Measurements from ENCODE around the gene GBF1. TPM values are rescaled to one million over a fixed set of nuclear protein-coding genes. Genes with fewer than 3 reads are reported as not detected.

The GBF1 gene
- total RNA-seq, 1 donor from 2014 or later: 40.3 TPM

- TF ChIP-seq CTCF (IDR thresholded peaks at IDR 0.05): no peak
- H3K4me1 ChIP-seq: peaks cover 30% of the 10 kb centered on the region
- no peaks in the 10 kb centered on the region for H3K9me3 ChIP-seq
- no peaks in the 10 kb centered on the region for H3K27me3 ChIP-seq (ENCODE audit: low read depth)
- ATAC-seq (no peak), DNase-seq (no peak)
- H3K27ac ChIP-seq: no peak overlapping the region
- peaks cover 44% of the 10 kb centered on the region for H3K36me3 ChIP-seq
- intact Hi-C loops (cut with DNase I): no loop called here
- no peak overlapping the region for H3K4me3 ChIP-seq
Measured at GRCh38 chr10:102401735-102402511, 156.6 kb downstream of the GBF1 start.

GRCh38 chr10:102402512-102402896, 157.2 kb downstream of the GBF1 start:
- no peak overlapping the region for H3K4me3 ChIP-seq
- H3K27ac ChIP-seq: no peak overlapping the region
- H3K9me3 ChIP-seq: no peaks in the 10 kb centered on the region
- TF ChIP-seq CTCF (IDR thresholded peaks at IDR 0.05): no peak
- peaks cover 3% of the 10 kb centered on the region for H3K27me3 ChIP-seq (ENCODE audit: low read depth)
- peaks cover 42% of the 10 kb centered on the region for H3K36me3 ChIP-seq
- ATAC-seq: no peak
- no peak for DNase-seq
- intact Hi-C loops (cut with DNase I): no loop called here
- peaks cover 25% of the 10 kb centered on the region for H3K4me1 ChIP-seq

- H3K4me1 ChIP-seq: peaks cover 18% of the 10 kb centered on the region
- ATAC-seq (no peak), DNase-seq (no peak)
- peaks cover 8% of the 10 kb centered on the region for H3K27me3 ChIP-seq (ENCODE audit: low read depth)
- intact Hi-C loops (cut with DNase I): no loop called here
- H3K27ac ChIP-seq: no peak overlapping the region
- no peak overlapping the region for H3K4me3 ChIP-seq
- no peak for TF ChIP-seq CTCF (IDR thresholded peaks at IDR 0.05)
- peaks cover 36% of the 10 kb centered on the region for H3K36me3 ChIP-seq
- no peaks in the 10 kb centered on the region for H3K9me3 ChIP-seq
Measured at GRCh38 chr10:102403115-102403514, 157.8 kb downstream of the GBF1 start.

GRCh38 chr10:102404361-102405107, 159.2 kb downstream of the GBF1 start:
- no peaks in the 10 kb centered on the region for H3K9me3 ChIP-seq
- H3K4me3 ChIP-seq: no peak overlapping the region
- peaks cover 12% of the 10 kb centered on the region for H3K4me1 ChIP-seq
- intact Hi-C loops (cut with DNase I): no loop called here
- peaks cover 34% of the 10 kb centered on the region for H3K36me3 ChIP-seq
- no peak overlapping the region for H3K27ac ChIP-seq
- H3K27me3 ChIP-seq (ENCODE audit: low read depth): peaks cover 18% of the 10 kb centered on the region
- DNase-seq (no peak), ATAC-seq (no peak)
- TF ChIP-seq CTCF (IDR thresholded peaks at IDR 0.05): no peak

GRCh38 chr10:102405108-102405571, 159.8 kb downstream of the GBF1 start:
- Histone ChIP-seq H3K4me3 (no peak overlapping the region), H3K27ac (no peak overlapping the region), H3K9me3 (no peaks in the 10 kb centered on the region), H3K4me1 (peaks cover 9% of the 10 kb centered on the region), H3K27me3 (ENCODE audit: low read depth) (peaks cover 24% of the 10 kb centered on the region), H3K36me3 (peaks cover 29% of the 10 kb centered on the region)
- DNase-seq (no peak), ATAC-seq (no peak)
- intact Hi-C loops (cut with DNase I): no loop called here
- TF ChIP-seq CTCF (IDR thresholded peaks at IDR 0.05): no peak
